HCT116 (cell line): ENCODE results near the gene CCDC88C.

Experiments used
- EZH2 ChIP-seq: fragments of 200-600 bp; sonication (generic); IDR thresholded peaks from 2 replicates; pipeline ENCODE4 v1.6.1; 2017; ENCODE audit warnings: antibody characterized with exemption, mixed run types
- EZH2phosphoT487 ChIP-seq: fragments of 200-600 bp; IDR thresholded peaks from 2 replicates; pipeline ENCODE4 v1.6.1; 2018; ENCODE audit warnings: antibody characterized with exemption, borderline replicate concordance
- POLR2A ChIP-seq: IDR thresholded peaks from 2 replicates; pipeline ENCODE4 v1.7.0; 2011; ENCODE audit warnings: borderline replicate concordance; ENCODE audit not compliant: insufficient read depth, insufficient read length; ENCODE audit errors: extremely low read depth
- POLR2AphosphoS5 ChIP-seq: IDR thresholded peaks from 2 replicates; pipeline ENCODE4 v1.6.1; 2011; ENCODE audit warnings: mild to moderate bottlenecking, low read depth, low read length, moderate library complexity
- SP1 ChIP-seq: IDR thresholded peaks from 2 replicates; pipeline ENCODE4 v1.6.1; 2012; ENCODE audit warnings: low read depth
- SRF ChIP-seq: IDR thresholded peaks from 2 replicates; pipeline ENCODE4 v1.6.1; 2012; ENCODE audit warnings: low read depth
- YY1 ChIP-seq: IDR thresholded peaks from 2 replicates; pipeline ENCODE4 v1.6.1; 2011; ENCODE audit warnings: low read length, low read depth, moderate library complexity, mild to moderate bottlenecking; ENCODE audit not compliant: insufficient replicate concordance; ENCODE audit errors: extremely low read depth
- TF ChIP-seq, protein P1 (sequence below): IDR thresholded peaks from 2 replicates; pipeline ENCODE4 v1.6.1; 2012
- TF ChIP-seq, protein P2 (sequence below), 3 experiments: fragments of 200-600 bp in 1 of 3; sonication (generic) in 1 of 3; IDR thresholded peaks in 2 of 3; conservative IDR thresholded peaks in 1 of 3; 2 replicates each; pipeline ENCODE4 v1.5.1; 2012 to 2017; ENCODE audit warnings: low read depth in 2 of 3, low read length in 2 of 3, antibody characterized with exemption in 1 of 3, borderline replicate concordance in 1 of 3, control low read depth in 1 of 3, mild to moderate bottlenecking in 1 of 3, mixed read lengths in 1 of 3, mixed run types in 1 of 3, moderate library complexity in 1 of 3; ENCODE audit not compliant: insufficient read depth in 1 of 3
- TF ChIP-seq, protein P3 (sequence below): IDR thresholded peaks from 2 replicates; pipeline ENCODE4 v1.6.1; 2012

DNA sequence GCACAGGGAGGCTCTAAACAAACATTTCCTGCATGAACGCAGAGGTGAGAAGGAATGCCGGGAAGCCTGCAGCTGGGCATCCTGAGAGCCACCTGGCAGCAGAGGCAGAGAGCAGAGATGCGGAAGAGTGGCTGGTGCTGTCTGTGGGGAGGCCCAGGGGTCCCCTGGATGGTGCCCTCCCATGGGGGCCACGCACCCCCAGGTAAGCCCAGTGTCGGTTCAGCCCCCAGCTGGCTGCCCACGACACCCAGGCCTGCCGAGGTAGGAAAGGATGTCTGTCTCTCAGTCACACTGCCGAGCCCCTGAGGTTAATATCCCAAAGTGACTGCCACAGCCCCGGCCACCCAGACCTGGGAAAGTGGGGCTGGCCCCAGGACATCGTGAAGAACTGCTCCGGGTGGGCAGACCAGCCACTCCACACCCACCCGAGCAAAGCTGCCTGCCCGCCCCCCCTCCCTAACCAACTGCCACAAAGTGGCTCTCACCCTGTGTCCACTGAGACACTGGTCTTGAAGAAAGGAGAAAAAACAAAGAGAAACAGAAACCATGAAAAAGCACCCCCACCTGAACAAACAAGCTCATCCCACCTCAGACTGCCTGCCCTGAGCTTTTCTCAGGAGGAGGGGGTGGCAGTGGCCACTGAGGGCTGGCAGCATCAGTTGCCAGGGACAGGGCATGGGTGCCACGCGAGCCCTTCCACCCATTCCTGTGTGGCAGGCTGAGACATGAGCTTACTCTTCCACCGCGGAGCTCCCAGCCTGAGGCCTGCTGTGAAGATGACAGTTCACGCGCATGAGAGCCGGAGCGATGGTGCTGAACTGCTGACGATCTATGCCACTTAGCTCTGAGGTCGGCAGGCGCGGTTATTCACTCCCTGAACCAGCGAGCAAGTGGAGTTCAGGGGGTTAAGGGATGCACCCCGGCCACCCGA is 40.8 kb downstream of the CCDC88C start:
- TF ChIP-seq, protein P1, sequence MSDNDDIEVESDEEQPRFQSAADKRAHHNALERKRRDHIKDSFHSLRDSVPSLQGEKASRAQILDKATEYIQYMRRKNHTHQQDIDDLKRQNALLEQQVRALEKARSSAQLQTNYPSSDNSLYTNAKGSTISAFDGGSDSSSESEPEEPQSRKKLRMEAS, result no peak
- TF ChIP-seq, protein P2, sequence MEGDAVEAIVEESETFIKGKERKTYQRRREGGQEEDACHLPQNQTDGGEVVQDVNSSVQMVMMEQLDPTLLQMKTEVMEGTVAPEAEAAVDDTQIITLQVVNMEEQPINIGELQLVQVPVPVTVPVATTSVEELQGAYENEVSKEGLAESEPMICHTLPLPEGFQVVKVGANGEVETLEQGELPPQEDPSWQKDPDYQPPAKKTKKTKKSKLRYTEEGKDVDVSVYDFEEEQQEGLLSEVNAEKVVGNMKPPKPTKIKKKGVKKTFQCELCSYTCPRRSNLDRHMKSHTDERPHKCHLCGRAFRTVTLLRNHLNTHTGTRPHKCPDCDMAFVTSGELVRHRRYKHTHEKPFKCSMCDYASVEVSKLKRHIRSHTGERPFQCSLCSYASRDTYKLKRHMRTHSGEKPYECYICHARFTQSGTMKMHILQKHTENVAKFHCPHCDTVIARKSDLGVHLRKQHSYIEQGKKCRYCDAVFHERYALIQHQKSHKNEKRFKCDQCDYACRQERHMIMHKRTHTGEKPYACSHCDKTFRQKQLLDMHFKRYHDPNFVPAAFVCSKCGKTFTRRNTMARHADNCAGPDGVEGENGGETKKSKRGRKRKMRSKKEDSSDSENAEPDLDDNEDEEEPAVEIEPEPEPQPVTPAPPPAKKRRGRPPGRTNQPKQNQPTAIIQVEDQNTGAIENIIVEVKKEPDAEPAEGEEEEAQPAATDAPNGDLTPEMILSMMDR (IDR thresholded peaks at IDR 0.05 in 2 of 3, conservative IDR thresholded peaks at IDR 0.05 in 1 of 3; ENCODE audit: borderline replicate concordance in 1 of 3, insufficient read depth in 1 of 3, low read depth in 2 of 3, low read length in 2 of 3), result no peak
- TF ChIP-seq POLR2AphosphoS5 (no peak), POLR2A (no peak), SP1 (no peak), YY1 (no peak), EZH2 (no peak), SRF (no peak), EZH2phosphoT487 (no peak)
- TF ChIP-seq, protein P3, sequence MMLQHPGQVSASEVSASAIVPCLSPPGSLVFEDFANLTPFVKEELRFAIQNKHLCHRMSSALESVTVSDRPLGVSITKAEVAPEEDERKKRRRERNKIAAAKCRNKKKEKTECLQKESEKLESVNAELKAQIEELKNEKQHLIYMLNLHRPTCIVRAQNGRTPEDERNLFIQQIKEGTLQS, result no peak
